GM23248 (cell line): ENCODE measurements around the gene SECISBP2L. TPM values are rescaled to one million over a fixed set of nuclear protein-coding genes. Genes with fewer than 3 reads are reported as not detected.

Experiments used
- DNase-seq: peaks from one replicate; pipeline ENCODE4 v3.0.0-alpha.2; 2015
- H2AFZ ChIP-seq: fragments of 200-600 bp; sonication (generic); 2 replicates; pipeline ENCODE4 v1.6.1; 2016; ENCODE audit warnings: antibody characterized with exemption
- H3F3A ChIP-seq: fragments of 200-600 bp; sonication (generic); 2 replicates; pipeline ENCODE4 v1.6.1; 2016; ENCODE audit warnings: mild to moderate bottlenecking, antibody characterized with exemption, mixed run types; ENCODE audit not compliant: insufficient read depth
- H3K27ac ChIP-seq: fragments of 200-600 bp; sonication (generic); 2 replicates; pipeline ENCODE4 v1.5.1; 2016; ENCODE audit warnings: mild to moderate bottlenecking
- H3K27me3 ChIP-seq: fragments of 200-600 bp; sonication (generic); replicated peaks from 2 replicates; pipeline ENCODE4 v1.6.1; 2016; ENCODE audit warnings: mild to moderate bottlenecking; ENCODE audit not compliant: insufficient read depth
- H3K36me3 ChIP-seq: fragments of 200-600 bp; sonication (generic); 2 replicates; pipeline ENCODE4 v1.6.1; 2016; ENCODE audit warnings: low read depth, mild to moderate bottlenecking
- H3K4me1 ChIP-seq: fragments of 200-600 bp; sonication (generic); 2 replicates; pipeline ENCODE4 v1.6.1; 2016; ENCODE audit warnings: mild to moderate bottlenecking; ENCODE audit not compliant: insufficient read depth
- H3K4me2 ChIP-seq: fragments of 200-600 bp; sonication (generic); one replicate; pipeline ENCODE4 v1.6.1; 2016; ENCODE audit warnings: mild to moderate bottlenecking; ENCODE audit not compliant: unreplicated experiment
- H3K4me3 ChIP-seq: fragments of 200-600 bp; sonication (generic); 2 replicates; pipeline ENCODE4 v1.5.1; 2016; ENCODE audit warnings: mild to moderate bottlenecking
- H3K79me2 ChIP-seq: fragments of 200-600 bp; sonication (generic); 2 replicates; pipeline ENCODE4 v1.6.1; 2016; ENCODE audit warnings: mild to moderate bottlenecking; ENCODE audit not compliant: insufficient read depth
- H3K9ac ChIP-seq: fragments of 200-600 bp; sonication (generic); 2 replicates; pipeline ENCODE4 v1.6.1; 2016; ENCODE audit warnings: mild to moderate bottlenecking
- H3K9me2 ChIP-seq: fragments of 200-600 bp; sonication (generic); 2 replicates; pipeline ENCODE4 v1.6.1; 2016; ENCODE audit warnings: mixed run types, mild to moderate bottlenecking, moderate library complexity; ENCODE audit not compliant: insufficient read depth
- H3K9me3 ChIP-seq: fragments of 200-600 bp; sonication (generic); one replicate; pipeline ENCODE4 v1.6.1; 2017; ENCODE audit warnings: low read depth
- H4K20me1 ChIP-seq: fragments of 200-600 bp; sonication (generic); 2 replicates; pipeline ENCODE4 v1.6.0; 2016; ENCODE audit not compliant: insufficient read depth
- EZH2 ChIP-seq: fragments of 200-600 bp; sonication (generic); IDR thresholded peaks from 2 replicates; pipeline ENCODE4 v1.6.1; 2018; ENCODE audit warnings: antibody characterized with exemption, mild to moderate bottlenecking; ENCODE audit not compliant: insufficient read depth, poor library complexity, severe bottlenecking
- EZH2phosphoT487 ChIP-seq: fragments of 200-600 bp; sonication (generic); IDR thresholded peaks from 2 replicates; pipeline ENCODE4 v1.6.1; 2018; ENCODE audit warnings: antibody characterized with exemption, moderate library complexity, mild to moderate bottlenecking, low read depth; ENCODE audit not compliant: insufficient read depth
- WGBS, 2 experiments: methylation state at CpG; one replicate each; pipeline ENCODE4 v1.1.6; 2015 to 2017; ENCODE audit warnings: low lambda C conversion rate in 2 of 2, low coverage in 1 of 2; ENCODE audit errors: missing lambda C conversion rate in 2 of 2; 5-methylcytosine and 5-hydroxymethylcytosine counted together
- in situ Hi-C: fragments of 300-500 bp; cut with MboI; formaldehyde crosslinking; loops from 2 replicates; pipeline ENCODE4 v1.15.0; 2020
- polyA plus RNA-seq: library from polyadenylated mRNA; unstranded; fragments of >200 nt; fragmentation: Nextera tagmentation; extraction: Ambion mirVana; gene quantifications from 2 replicates; pipeline ENCODE4 v1.2.1, GENCODE V29; 2016
- total RNA-seq: library from RNA; depleted of rRNA; stranded (reverse); fragments of >200 nt; shearing (Covaris generic); gene quantifications from 2 replicates; pipeline ENCODE4 v1.2.3, GENCODE V29; 2014

Gene SECISBP2L
- total and polyA plus RNA-seq, 2 experiments from 2014 or later = 26.8 to 29.8 TPM

DNA sequence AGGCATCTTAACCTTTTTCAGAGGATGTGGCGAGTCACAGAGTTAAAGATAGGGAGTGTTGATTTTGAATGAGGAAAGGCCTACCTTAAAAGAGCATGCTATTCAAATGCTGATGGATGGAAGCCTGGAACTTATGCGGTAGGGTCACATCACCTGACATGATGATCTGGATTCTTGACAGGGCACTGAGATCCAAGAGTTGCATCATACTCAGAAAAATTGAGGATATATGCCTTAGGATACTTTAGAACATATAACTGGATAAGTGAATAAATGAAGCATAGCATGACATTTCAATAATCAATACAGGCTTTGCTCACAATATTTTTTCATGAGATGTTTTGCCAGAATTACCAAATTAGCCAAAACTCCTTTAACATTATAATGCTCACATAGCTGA, 20.1 kb upstream of the SECISBP2L start:
- in situ Hi-C loops = no loop called here
- no peak for DNase-seq
- Histone ChIP-seq H3K4me3 (no peak overlapping the region), H3K79me2 (no peaks in the 10 kb centered on the region), H3K9me3 (no peaks in the 10 kb centered on the region), H3K4me2 (no peak overlapping the region), H3K27me3 (no peaks in the 10 kb centered on the region), H3K27ac (no peak overlapping the region), H3K36me3 (no peaks in the 10 kb centered on the region), H3K9me2 (no peaks in the 10 kb centered on the region), H2AFZ (no peak overlapping the region), H4K20me1 (no peaks in the 10 kb centered on the region), H3K4me1 (no peaks in the 10 kb centered on the region), H3K9ac (no peak overlapping the region), H3F3A (no peaks in the 10 kb centered on the region)
- TF ChIP-seq EZH2phosphoT487 (no peak), EZH2 (no peak)
- WGBS, 2 experiments = 54 to 64% methylated on average over 2 of the region's 2 CpGs

DNA sequence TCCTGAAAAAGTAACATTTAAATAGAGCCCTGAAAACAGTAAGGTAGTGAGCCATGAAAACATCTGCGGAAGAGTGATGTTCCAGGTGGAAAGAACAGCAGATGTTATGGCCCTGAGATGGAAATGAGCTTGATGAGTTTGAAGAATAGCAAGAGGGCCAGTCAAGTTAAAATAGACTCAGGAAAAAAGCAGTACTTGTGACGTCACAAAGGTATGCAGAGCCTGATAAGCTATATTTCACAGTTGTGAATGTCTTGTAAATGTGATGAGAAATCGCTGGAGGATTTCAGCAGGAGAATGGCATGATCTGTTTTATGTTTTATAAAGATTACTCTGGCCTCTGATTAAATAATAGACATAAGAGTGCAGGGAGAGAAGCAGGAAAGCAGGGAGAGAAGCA, 18.6 kb upstream of the SECISBP2L start:
- H3K4me2 ChIP-seq = no peak overlapping the region
- H3K27me3 ChIP-seq = no peaks in the 10 kb centered on the region
- H3K4me3 ChIP-seq = no peak overlapping the region
- H3F3A ChIP-seq = peaks cover 6% of the 10 kb centered on the region
- no peak overlapping the region for H3K27ac ChIP-seq
- no peaks in the 10 kb centered on the region for H3K36me3 ChIP-seq
- H3K4me1 ChIP-seq = peaks cover 8% of the 10 kb centered on the region; the same call in 1 of the 2 replicates
- H3K9ac ChIP-seq = no peak overlapping the region
- no peaks in the 10 kb centered on the region for H3K79me2 ChIP-seq
- TF ChIP-seq EZH2 = no peak
- TF ChIP-seq EZH2phosphoT487 = no peak
- in situ Hi-C loops = no loop called here
- no peaks in the 10 kb centered on the region for H4K20me1 ChIP-seq
- no peaks in the 10 kb centered on the region for H3K9me2 ChIP-seq
- no peak overlapping the region for H2AFZ ChIP-seq
- no peaks in the 10 kb centered on the region for H3K9me3 ChIP-seq
- DNase-seq = no peak
- 46 to 55% methylated on average over 3 of the region's 3 CpGs for WGBS, 2 experiments

DNA sequence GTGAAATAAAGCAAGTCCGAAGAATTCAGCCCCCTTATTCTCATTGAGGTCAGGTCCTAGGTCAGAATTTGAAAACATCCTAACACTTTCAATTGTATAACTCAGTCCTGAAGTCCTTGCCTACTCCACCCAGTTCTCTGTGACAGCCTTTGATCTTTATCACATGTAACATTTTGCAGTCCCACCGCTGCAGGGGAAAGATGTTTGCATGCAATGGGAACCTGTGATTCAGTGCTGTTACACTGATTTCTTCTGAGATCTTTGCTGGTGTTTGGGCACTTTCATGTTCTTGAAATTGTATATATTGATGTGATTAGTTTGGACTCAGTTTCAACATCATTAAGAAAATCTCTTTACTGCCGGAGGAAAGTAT, 18.0 kb upstream of the SECISBP2L start:
- DNase-seq = no peak
- H2AFZ ChIP-seq = peak overlapping the region; percentile 2; the same call in 1 of the 2 replicates
- H3K9me3 ChIP-seq = no peaks in the 10 kb centered on the region
- H3K4me2 ChIP-seq = no peak overlapping the region
- H3K9ac ChIP-seq = no peak overlapping the region
- H4K20me1 ChIP-seq = no peaks in the 10 kb centered on the region
- in situ Hi-C loops = no loop called here
- 36 to 44% methylated on average over 3 of the region's 3 CpGs for WGBS, 2 experiments
- H3K36me3 ChIP-seq = no peaks in the 10 kb centered on the region
- peaks cover 8% of the 10 kb centered on the region; the same call in 1 of the 2 replicates for H3K4me1 ChIP-seq
- no peaks in the 10 kb centered on the region for H3K27me3 ChIP-seq
- no peak overlapping the region for H3K27ac ChIP-seq
- TF ChIP-seq EZH2phosphoT487 (no peak), EZH2 (no peak)
- peaks cover 6% of the 10 kb centered on the region for H3F3A ChIP-seq
- no peaks in the 10 kb centered on the region for H3K79me2 ChIP-seq
- no peak overlapping the region for H3K4me3 ChIP-seq
- no peaks in the 10 kb centered on the region for H3K9me2 ChIP-seq

DNA sequence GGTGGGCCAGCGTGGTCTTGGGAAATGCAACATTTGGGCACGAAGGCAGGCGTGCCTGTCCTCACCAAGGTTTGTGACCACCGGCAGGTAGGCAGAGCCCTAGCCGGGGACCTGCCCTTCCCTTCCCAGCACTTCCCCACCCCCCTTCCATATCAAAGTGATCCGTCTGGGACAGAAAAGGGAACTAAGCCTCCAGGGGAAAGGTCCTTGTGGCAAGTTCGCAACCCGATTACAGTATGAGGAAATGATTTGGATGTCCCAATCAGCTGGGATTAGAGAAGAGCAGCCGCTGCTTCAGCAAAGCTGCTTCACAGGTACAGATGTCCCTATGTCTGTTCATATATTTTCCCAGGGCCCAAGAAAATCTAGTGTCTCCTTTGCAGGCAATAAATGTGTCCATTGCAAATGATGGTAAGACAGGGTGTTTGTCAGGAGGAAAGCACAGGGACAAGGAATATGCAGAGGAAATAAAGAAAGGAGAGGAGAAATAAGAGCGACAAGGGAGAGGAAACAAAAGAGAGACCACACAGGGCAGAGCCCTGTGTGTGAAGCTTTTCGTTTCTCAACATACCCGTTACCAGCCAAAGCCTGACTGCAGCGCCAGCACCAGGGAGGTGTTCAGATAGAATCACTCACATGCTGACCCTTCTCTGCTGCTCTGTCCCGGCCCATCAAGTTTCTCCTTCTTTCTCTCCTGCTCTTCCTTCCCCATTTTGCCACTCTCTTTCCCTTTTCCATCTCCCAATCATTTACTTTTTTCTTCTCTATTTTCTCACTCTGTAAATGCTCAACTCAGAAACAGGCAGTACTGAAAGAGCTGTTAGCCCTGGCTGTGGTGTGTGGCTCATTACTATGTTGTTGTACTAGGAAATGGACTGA, 17.4 kb upstream of the SECISBP2L start:
- no peak for TF ChIP-seq EZH2phosphoT487
- no peak for TF ChIP-seq EZH2
- H3K9ac ChIP-seq = no peak overlapping the region
- no peaks in the 10 kb centered on the region for H3K79me2 ChIP-seq
- in situ Hi-C loops = no loop called here
- H3K27me3 ChIP-seq = no peaks in the 10 kb centered on the region
- no peak overlapping the region for H3K4me2 ChIP-seq
- no peak for DNase-seq
- peaks cover 8% of the 10 kb centered on the region; the same call in 1 of the 2 replicates for H3K4me1 ChIP-seq
- H3K4me3 ChIP-seq = no peak overlapping the region
- no peaks in the 10 kb centered on the region for H4K20me1 ChIP-seq
- no peaks in the 10 kb centered on the region for H3K36me3 ChIP-seq
- H3F3A ChIP-seq = peaks cover 6% of the 10 kb centered on the region
- no peaks in the 10 kb centered on the region for H3K9me2 ChIP-seq
- peak overlapping the region; percentile 2; the same call in 1 of the 2 replicates for H2AFZ ChIP-seq
- no peak overlapping the region for H3K27ac ChIP-seq
- WGBS, 2 experiments = 51 to 59% methylated on average over 14 of the region's 14 CpGs
- H3K9me3 ChIP-seq = no peaks in the 10 kb centered on the region
